RWPE2 (cell line): ENCODE data around the gene PMPCA.

Experiments
- ATAC-seq: fragments of 200-7000 bp; cut with Tn5 transposase; 3 replicates; pipeline ENCODE4 v1.9.1; 2021; ENCODE audit warnings: low read depth
- DNase-seq: peaks from one replicate; pipeline ENCODE4 v3.0.0-alpha.2; 2020; ENCODE audit warnings: low spot score
- H3K27ac ChIP-seq: fragments of 450-650 bp; 2 replicates; pipeline ENCODE4 v1.5.1; 2017; ENCODE audit warnings: mild to moderate bottlenecking; ENCODE audit not compliant: poor library complexity, severe bottlenecking
- H3K27me3 ChIP-seq: fragments of 250-450 bp; sonication (Bioruptor Pico); 2 replicates; pipeline ENCODE4 v1.5.1; 2021; ENCODE audit warnings: mild to moderate bottlenecking, moderate library complexity; ENCODE audit not compliant: insufficient read depth, poor library complexity, severe bottlenecking
- H3K36me3 ChIP-seq: fragments of 250-450 bp; sonication (Bioruptor Pico); 2 replicates; pipeline ENCODE4 v1.5.1; 2020; ENCODE audit warnings: low read depth, mild to moderate bottlenecking, moderate library complexity
- H3K4me1 ChIP-seq: fragments of 250-450 bp; sonication (Bioruptor Pico); 2 replicates; pipeline ENCODE4 v1.5.1; 2021; ENCODE audit warnings: mild to moderate bottlenecking, moderate library complexity; ENCODE audit not compliant: insufficient read depth, poor library complexity, severe bottlenecking
- H3K4me3 ChIP-seq: fragments of 250-450 bp; sonication (Bioruptor Pico); 2 replicates; pipeline ENCODE4 v1.5.1; 2021; ENCODE audit warnings: mild to moderate bottlenecking, moderate library complexity; ENCODE audit not compliant: severe bottlenecking
- H3K9me3 ChIP-seq: fragments of 250-450 bp; sonication (Bioruptor Pico); 2 replicates; pipeline ENCODE4 v1.5.1; 2021; ENCODE audit warnings: mild to moderate bottlenecking, moderate library complexity; ENCODE audit not compliant: severe bottlenecking
- TF ChIP-seq, protein P1 (sequence below): fragments of 450-650 bp; IDR thresholded peaks from one replicate; pipeline ENCODE4 v1.5.1; 2017; ENCODE audit warnings: mild to moderate bottlenecking, moderate library complexity; ENCODE audit not compliant: poor library complexity, severe bottlenecking

The PMPCA gene

DNA sequence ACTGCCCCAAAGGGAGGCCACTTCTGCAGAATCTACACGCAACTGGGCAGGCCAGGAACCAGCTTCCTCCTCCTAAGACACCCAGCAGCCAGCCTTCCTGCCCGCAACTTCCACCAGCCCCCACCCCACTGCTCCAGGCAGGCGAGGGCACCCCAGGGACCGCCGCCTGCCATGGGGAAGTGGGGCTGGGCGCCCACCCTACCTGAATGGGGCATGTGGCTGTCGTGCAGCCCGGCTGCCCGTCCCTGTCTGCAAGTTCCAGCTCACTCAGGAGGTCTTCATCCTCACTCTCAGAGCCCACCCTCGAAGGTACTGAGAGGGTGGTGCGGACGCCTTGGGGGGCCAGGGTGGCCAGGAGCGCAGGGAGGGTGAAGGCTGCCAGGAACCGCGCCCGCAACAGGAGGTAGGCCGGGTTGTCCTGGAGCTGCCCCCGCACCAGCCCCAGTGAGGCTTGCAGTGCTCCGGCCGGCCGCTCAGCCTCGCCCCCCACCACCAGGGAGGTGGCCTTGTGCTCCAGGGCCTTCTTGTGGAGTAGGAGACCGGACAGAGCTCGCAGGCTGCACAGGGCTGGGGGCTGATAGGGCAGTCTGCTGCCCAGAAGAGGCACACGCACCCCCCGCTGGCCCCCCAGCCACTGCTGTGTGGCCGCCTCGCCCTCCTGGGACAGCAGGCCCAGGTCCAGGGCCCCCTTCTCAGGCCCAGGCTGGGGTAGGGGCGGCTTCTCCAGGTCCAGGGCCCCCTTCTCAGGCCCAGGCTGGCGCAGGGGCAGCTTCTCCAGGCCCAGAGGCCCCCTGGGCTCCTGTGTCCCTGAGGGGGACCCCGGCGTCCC lies 32.9 kb upstream of the PMPCA start:
- no peaks in the 10 kb centered on the region for H3K4me1 ChIP-seq
- H3K27me3 ChIP-seq = no peaks in the 10 kb centered on the region
- TF ChIP-seq, protein P1, sequence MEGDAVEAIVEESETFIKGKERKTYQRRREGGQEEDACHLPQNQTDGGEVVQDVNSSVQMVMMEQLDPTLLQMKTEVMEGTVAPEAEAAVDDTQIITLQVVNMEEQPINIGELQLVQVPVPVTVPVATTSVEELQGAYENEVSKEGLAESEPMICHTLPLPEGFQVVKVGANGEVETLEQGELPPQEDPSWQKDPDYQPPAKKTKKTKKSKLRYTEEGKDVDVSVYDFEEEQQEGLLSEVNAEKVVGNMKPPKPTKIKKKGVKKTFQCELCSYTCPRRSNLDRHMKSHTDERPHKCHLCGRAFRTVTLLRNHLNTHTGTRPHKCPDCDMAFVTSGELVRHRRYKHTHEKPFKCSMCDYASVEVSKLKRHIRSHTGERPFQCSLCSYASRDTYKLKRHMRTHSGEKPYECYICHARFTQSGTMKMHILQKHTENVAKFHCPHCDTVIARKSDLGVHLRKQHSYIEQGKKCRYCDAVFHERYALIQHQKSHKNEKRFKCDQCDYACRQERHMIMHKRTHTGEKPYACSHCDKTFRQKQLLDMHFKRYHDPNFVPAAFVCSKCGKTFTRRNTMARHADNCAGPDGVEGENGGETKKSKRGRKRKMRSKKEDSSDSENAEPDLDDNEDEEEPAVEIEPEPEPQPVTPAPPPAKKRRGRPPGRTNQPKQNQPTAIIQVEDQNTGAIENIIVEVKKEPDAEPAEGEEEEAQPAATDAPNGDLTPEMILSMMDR = no peak
- H3K36me3 ChIP-seq = 0 out of 2 replicates have a peak, but pooled peaks cover 11% of the 10 kb centered on the region
- ATAC-seq (no peak), DNase-seq (no peak)
- H3K9me3 ChIP-seq = no peaks in the 10 kb centered on the region
- H3K27ac ChIP-seq = no peak overlapping the region
- no peak overlapping the region for H3K4me3 ChIP-seq

DNA sequence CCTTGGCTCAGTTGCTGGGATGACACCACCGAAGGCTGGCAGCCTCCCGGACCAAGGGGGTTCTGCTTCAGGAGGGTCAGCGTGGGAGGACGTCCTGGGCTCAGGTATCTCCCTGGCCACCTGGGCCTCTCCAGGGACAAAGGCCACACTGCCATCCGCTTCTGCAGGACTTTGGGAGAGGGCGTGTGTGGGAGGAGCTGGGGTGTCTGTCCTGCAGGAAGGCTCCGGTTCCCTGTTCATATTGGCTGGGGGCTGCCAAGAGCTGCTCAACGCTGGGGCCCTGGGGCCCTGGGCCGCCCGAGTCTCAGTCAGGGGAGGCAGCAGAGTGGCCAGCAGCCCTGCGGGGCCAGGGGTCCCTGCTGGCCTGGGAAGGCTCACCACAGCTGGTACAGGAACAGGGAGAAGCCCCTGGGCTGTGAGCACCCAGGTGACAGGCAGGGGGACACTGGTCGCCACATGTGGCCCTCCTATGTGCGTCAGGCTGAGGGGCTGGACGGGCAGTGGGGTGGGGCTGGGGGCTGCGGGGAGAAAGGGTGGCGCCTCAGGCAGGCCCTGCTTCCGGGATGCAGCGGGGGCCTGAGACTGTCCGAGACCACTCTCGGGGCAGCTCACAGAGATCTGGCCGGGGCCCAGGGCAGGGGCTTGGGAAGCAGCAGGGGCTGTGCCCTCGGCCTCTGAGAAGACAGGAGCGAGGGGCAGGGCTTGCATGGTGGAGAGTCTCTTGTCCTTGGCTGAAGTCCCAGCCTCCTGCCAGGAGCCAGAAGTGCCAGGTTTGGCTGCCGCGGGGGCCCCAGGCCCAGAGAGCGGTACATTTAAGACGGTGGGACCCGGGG lies 32.1 kb upstream of the PMPCA start:
- ATAC-seq (no peak), DNase-seq (no peak)
- H3K27ac ChIP-seq = no peak overlapping the region
- no peaks in the 10 kb centered on the region for H3K4me1 ChIP-seq
- H3K4me3 ChIP-seq = no peak overlapping the region
- no peaks in the 10 kb centered on the region for H3K9me3 ChIP-seq
- H3K27me3 ChIP-seq = no peaks in the 10 kb centered on the region
- H3K36me3 ChIP-seq = 0 out of 2 replicates have a peak, but pooled peaks cover 11% of the 10 kb centered on the region
- TF ChIP-seq, protein P1 = no peak

DNA sequence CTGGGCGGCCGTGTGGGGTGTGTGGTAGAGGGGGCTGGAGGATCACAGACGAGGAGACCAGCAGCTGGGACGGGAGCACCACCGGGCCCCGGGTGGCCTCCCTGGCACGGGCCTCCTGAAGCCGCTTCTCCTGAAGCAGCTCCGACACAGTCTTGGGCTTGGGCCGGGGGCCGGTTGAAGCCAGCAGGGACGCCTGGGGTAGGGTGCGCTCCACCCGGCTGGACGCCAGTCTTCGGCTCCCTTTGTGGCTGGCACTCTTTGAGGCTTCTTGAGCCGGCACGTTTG lies 31.5 kb upstream of the PMPCA start:
- H3K4me1 ChIP-seq = no peaks in the 10 kb centered on the region
- H3K4me3 ChIP-seq = no peak overlapping the region
- ATAC-seq (no peak), DNase-seq (no peak)
- peaks cover 11% of the 10 kb centered on the region; the same call in 1 of the 2 replicates for H3K36me3 ChIP-seq
- H3K27me3 ChIP-seq = no peaks in the 10 kb centered on the region
- H3K9me3 ChIP-seq = no peaks in the 10 kb centered on the region
- TF ChIP-seq, protein P1 = no peak
- H3K27ac ChIP-seq = no peak overlapping the region

DNA sequence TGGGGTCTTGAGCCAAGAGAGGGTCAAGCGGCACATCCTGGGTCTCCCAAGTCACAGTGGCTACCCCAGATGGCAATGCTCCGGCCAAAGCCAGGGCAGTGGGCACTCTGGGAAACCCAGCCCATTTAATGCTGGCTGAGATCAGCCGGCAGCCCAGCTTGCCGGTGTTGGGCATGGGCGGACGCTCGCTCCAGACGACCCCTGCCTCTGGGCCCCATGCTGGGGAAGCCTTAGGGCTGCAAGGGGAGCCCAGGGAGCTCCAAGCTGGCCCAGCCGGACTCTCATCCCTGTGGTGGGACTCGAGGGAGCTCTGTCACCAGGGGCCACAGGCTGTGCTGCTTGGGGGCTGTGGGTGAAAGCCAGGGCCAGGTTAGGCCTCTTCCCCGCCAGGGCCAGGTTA lies 31.1 kb upstream of the PMPCA start:
- no peaks in the 10 kb centered on the region for H3K27me3 ChIP-seq
- H3K27ac ChIP-seq = no peak overlapping the region
- no peaks in the 10 kb centered on the region for H3K4me1 ChIP-seq
- no peak overlapping the region for H3K4me3 ChIP-seq
- TF ChIP-seq, protein P1 = no peak
- no peak for ATAC-seq
- no peaks in the 10 kb centered on the region for H3K9me3 ChIP-seq
- H3K36me3 ChIP-seq = peaks cover 14% of the 10 kb centered on the region; the same call in 1 of the 2 replicates
- no peak for DNase-seq
